ENCODE measurements around the gene PRDM8.

The PRDM8 gene

DNA sequence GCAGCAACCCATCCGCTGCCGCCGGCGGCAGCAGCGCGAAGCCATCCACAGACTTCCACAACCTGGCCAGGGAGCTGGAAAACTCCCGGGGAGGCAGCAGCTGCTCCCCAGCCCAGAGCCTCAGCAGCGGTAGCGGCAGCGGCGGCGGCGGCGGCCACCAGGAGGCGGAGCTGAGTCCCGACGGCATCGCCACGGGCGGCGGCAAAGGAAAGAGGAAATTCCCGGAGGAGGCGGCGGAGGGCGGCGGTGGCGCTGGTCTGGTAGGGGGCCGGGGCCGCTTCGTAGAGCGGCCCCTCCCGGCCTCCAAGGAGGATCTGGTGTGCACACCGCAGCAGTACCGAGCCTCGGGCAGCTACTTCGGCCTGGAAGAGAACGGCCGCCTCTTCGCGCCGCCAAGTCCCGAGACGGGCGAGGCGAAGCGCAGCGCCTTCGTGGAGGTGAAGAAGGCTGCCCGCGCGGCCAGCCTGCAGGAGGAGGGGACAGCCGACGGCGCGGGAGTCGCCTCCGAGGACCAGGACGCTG lies 4.9 kb downstream of the PRDM8 start:
- peak; percentile 85 for DNase-seq (ENCODE audit: low read depth)

DNA sequence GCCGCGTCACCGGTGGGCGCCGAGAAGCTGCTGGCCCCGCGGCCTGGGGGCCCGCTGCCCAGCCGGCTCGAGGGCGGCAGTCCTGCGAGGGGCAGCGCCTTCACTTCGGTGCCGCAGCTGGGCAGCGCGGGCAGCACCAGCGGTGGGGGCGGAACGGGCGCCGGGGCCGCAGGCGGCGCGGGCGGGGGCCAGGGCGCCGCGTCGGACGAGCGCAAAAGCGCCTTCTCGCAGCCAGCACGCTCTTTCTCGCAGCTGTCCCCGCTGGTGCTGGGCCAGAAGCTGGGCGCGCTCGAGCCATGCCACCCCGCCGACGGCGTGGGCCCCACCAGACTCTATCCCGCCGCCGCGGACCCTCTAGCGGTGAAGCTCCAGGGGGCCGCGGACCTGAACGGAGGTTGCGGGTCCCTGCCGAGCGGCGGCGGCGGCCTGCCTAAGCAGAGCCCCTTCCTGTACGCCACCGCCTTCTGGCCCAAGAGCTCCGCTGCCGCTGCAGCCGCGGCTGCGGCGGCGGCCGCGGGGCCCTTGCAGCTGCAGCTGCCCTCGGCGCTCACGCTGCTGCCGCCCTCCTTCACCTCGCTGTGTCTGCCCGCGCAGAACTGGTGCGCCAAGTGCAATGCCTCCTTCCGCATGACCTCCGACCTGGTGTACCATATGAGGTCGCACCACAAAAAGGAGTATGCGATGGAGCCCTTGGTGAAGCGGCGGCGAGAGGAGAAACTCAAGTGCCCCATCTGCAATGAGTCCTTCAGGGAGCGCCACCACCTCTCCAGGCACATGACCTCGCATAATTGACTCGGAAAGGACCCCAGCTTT lies 5.6 kb downstream of the PRDM8 start:
- peak; percentile 54 for DNase-seq (ENCODE audit: low read depth)

DNA sequence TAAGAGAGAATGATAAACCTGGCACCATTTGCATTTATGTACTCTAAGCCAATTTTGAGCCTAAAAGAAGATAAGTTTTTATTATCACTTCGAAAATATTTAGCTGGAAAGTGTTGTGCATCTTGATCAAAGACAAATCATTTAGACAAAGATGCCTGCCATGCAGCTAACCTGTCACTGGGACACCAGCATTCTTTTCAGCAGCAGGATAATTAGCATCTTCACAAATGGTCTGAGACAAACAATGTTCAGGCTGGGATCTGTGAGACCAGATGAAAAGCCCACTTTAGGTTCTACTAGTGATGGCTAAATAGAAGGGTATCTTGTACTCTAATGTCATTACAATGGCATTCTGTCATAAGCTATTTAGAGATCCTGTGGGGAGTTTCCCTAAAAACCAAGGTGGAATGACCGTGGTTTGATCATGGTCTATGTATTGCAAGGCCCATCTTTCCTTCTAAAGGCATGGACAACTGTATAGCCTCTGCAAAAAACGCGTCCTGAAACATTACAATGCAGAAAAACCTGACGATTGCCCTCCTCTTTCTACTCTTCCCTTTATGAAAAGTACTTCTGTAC lies 7.2 kb downstream of the PRDM8 start:
- DNase-seq (ENCODE audit: low read depth): no peak

DNA sequence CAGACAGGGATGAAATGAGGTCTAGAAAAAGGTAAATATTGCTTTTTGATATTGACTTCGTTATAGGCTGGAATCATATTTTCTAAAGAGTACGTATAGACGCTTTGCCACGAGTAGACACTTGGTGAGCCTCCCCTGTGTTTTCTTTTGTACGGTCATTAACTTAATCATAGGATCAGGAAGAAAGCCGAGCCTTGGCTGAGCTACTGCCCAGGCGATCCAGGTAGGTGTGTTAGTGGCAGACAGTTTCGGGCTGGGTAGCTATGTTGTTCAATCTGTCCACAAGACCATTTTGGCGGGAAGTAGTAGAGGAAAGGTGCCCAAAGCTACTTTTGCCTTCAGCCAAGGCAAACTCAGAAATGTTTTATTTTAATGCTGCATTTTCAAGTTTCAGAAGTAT lies 8.8 kb downstream of the PRDM8 start:
- no peak for DNase-seq (ENCODE audit: low read depth)

DNA sequence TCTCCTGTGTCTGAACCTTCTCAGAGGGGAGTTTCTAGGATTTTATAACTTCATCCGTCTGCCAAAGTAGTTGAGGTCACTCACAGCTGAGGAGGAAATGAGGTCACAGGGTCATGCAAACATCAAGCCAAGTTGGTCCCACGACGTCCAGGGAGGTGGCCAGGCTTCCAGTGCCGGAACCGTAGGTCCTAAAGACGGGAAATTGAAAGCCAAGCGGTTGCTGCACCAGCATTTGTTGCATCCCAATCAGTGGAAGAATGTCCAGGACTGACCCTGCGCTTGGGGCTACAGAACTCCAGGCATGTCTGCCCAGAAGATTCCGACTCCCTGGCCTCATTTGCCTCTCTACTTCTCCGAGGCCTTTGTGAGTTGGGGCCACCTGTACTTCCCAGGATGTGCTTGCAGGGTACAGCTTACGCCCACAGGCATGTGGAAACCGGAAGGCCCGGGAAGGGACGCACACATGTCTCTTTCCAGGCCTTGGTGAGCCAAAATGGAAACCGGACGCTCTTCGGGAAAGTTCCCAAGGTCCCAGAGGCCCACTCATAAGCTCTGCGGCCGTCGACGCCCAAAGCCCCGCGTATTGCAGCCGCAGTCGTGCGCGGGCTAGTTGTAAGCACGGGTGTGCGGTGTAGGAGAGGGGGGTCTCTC lies 9.3 kb downstream of the PRDM8 start:
- no peak for DNase-seq (ENCODE audit: low read depth)

DNA sequence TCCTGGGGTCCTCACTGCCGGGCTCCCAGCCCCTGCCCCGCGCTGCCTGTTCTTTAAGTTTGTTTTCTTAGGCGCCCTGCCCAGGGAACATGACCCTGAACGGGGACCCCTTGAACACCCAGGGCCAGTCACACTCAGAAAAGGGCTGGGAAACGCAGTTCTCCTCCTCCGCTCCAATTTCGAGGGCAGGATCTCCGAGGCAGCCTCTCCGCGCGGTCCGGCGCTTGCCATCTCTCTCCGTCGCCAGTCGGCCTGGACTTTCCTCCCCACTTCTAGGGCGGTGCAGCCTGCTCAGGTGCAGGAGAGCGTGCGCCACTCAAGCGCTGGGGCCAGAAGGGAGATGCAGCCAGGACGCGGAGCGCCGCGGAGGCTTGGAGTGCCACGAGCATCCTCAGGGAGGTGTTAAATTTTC lies 9.9 kb downstream of the PRDM8 start:
- DNase-seq (ENCODE audit: low read depth): no peak

DNA sequence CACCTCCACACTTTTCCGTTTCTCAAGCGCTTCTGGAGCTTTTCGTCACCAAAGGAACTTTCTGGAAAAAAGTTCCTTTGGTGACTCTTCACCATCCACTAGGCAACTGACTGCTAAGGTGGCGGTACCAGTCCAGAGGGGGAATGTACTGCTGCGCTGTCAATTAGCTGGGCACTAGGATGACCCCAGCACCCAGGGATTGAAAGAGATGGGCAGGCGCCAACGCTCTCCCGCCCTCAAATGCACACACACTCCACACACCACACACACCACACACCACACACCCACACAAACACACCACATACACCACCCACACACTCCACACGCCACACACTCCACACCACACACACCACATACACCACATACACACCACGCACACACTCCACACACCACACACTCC lies 10.4 kb downstream of the PRDM8 start:
- DNase-seq (ENCODE audit: low read depth): no peak

DNA sequence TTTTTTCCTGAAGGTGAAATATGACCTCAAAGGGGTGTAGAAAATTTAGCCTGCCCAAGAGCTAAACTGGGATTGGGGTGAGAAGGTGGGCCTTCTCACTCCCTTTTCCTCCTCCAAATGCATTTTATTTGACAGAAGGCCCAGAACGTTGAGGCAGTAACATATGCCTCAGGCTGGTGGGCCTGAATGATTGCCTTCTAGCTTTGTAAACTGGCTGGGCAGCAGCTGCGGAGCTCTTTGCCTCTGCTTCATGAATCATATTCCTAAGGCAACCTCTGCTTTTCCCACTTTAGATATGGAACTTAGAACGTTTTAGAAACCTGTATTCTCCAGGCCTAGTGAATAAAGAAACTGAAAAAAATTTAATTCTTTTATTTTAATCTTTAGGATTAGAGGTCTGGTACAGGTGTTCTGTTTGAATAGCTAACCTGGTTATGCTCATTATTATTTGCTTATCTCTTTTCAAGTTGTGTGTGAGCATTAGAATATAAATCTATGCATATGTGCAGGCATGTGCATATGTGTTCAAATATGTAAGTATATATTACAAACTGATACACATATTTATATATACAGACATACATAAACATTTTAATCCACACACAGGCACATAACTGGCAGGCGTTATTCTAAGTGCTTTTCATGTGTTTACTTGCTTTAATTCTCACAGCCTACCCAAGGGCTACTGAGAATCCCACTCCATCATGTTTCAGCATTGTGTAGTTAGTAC lies 11.5 kb downstream of the PRDM8 start:
- DNase-seq (ENCODE audit: low read depth): no peak

DNA sequence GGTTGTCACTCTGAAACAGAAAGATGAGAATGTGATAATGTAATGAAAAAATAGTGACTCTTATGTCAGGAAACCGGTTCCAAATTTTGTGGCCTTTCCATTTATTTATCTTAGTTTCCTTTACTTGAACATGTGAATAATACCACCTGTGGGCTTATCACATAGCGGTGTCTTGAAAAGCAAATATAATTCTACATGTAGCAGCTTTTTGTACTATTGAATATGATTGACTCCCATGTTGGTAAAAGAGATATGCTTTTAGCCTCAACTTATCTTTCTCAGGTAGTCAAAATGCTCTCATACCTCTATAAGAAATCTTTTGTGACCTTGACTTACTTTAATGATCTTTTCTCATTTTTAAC lies 12.0 kb downstream of the PRDM8 start:
- no peak for DNase-seq (ENCODE audit: low read depth)

DNA sequence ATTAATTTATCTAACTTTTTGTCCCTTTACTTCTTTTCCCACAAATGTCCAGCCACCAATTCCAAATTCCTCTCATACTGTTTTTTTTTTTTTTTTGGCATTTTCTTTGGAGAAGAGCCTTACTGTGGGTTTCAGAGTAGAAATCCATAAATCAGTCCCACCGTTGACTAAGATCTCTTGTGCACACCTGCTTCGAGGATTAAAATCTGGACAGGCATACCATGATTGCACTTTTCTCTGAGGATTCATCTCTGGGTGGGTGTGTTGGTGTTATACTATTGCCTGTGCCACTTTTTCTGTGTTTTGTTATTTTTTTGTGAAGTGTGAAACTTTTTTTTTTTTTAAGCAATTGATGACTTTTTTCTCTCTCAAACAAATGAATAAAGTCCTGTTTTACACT lies 13.2 kb downstream of the PRDM8 start:
- DNase-seq (ENCODE audit: low read depth): no peak

DNA sequence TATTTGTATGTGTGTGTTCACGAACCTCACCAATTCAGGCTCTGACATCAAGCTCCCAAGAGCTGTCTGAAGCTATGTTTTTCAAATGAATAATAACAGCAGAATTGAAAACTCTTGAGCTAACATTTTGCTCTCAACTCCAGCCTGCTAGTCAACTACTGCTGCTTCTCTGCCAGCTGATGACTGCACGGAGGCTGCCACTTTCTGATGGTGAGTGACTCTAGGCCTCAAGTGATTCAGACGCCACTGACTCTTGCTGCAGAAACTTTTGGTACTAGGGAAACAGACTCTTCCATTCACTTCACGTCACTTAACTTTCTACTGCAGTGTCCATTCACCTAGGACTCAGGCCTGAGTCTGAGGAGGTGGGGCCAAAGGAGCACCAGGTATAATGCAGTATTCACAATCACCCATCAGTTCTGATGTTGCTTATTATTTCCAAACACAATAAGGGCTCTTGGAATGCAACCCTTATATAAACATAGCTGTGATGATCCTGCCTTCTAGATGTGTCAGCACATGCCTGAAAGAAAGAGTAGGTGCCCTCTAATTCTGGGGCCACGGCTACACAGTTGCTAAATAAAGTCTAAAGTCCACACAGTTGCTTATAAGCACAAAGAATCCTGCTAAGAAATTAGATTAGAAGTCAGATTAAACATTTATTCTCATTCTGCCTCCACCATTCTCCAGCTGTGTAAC lies 16.0 kb downstream of the PRDM8 start:
- DNase-seq (ENCODE audit: low read depth): peak; percentile 76

DNA sequence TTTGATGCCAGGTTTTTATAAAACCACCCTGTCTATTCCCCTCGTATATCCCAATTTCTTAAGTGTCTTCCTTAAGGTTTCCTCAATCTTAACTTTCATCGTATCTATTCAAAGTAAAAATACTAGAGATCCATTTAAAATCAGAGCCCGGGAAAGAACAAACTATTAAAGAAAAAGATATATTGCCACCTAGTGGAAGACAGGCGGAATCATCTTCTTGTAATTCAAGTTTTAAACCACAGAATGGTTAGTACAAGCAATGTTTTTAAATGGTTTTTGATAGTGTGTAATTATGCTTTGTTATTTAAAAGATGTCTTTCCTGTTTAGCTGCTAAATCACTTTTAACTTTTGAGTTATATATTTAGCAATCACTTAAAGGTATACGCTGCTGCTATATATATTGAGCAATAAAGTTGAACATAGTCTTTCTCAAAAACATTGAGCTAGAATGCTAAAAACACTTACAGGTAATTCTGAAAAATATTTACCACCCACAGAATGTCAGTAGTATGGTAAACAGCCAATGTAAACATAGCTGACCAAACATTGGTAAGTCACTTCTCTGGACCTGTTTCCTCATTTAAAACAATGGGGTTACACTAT lies 18.2 kb downstream of the PRDM8 start:
- DNase-seq (ENCODE audit: low read depth): peak; percentile 54

DNA sequence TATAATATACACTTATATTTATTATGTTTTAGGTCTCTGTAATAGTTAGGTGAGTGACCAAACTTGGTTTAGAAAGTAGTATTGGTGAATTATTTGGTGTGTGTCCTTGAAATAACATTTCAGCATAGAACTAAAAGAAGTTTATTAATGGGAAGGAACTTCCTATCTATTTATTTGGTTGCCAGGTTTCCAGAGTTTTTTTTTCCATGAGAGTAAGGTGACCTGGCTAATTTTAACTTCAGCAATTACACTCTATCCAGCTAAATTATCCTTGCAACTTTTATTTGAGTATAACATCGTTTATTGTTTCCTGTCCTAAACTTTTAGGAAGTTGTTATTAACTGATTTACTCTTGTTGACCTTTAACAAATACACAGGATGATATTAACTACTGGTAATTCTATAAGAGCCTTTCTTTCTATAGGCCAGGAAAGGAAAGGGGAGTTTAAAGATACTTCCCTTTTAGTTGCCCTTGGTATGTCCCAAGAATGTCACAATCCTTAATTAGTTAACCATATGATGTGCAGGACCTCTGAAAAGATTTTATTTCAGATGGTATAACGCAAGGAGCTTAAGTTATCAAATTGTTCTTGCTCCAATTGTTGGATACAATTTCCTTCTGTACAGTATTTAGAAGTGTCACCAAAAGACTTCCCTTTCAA lies 18.9 kb downstream of the PRDM8 start:
- DNase-seq (ENCODE audit: low read depth): no peak

DNA sequence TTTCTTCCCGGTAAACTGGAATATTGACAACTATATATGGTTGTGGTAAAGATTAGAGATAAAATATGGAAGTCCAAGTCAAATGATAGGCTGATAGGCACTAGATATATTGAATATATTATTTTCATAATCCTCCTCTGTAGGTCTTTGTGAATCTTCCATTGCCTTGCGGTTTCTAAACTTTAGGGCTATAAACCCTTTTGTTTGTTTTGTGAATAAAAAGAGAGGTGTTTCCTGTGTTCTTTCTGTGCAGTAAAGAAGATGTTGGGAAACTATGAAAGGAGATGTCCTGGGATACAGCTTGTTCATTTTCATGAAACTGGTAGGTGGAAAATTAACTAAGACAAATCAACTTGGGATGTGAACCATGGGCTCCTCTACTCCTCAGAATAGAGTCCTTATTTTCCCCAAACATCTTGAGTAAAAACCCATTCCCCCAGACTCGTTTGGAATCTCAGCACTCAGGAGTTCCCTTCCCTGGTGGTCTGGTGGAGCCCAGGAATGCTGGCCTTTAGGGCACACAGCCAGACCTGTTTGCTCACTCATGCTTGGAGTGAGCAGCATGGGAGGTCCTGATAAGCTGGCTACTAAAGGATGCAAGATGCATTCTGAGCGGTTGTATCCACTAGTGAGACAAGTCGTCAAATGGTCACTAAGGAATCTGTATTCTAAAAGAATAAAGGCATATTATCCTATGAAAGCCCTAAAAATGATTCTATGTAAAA lies 22.2 kb downstream of the PRDM8 start:
- DNase-seq (ENCODE audit: low read depth): peak; percentile 61

DNA sequence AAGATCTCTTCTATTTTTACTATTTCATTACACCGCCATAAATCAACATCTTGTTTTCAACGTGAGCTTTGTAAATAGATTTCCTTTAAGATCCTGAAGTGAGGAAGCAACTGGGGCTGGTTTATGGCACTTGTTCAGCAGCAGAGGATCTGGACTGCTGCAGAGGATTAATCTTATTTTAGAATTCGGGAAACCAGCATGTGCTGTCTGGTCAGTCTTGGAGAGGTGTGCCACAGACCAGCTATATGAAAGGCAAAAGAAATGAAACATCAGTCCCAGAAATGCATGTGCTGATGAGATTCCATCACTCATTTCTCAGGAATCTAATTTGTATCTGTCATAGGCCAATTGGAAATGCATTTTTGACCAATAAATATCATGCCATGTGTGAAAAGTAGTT lies 23.4 kb downstream of the PRDM8 start:
- no peak for DNase-seq (ENCODE audit: low read depth)

DNA sequence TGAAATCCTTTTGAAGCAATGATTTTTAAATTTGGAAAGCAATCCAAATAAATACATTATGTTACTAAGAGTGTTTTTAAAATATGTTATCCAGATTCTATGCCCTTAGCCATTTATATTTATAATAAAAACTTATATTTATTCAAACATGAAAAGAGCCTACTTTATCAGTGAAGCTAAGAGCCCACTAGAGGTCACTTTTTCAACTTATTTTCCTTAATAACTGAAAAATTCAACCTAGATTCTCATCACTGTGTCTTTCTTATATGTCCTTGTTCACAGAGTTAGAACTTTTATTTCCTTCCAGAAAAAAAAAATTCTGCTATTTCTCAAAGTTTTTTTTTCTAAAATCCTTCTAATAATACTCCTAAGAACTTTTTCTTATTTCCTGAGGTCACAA lies 23.9 kb downstream of the PRDM8 start:
- peak; percentile 61 for DNase-seq (ENCODE audit: low read depth)

DNA sequence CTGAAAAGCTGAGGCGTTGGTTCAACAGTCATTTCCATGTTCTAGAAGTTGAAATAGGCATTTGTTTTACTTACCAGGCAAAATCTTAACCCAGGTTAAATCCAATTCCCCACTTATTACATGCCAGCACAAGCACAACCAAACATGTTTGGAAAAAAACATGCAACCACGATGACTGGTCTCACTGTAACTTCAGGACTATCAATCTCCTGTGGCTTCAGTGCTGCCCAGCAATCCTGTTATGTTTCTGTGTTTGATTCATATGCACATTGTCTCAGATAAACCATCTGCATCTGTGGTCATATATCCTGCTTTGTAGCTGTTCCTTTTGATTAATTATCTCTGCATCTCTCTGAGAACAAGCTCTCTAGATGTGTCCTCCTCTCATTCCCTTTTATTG lies 28.3 kb downstream of the PRDM8 start:
- peak; percentile 48 for DNase-seq (ENCODE audit: low read depth)

DNA sequence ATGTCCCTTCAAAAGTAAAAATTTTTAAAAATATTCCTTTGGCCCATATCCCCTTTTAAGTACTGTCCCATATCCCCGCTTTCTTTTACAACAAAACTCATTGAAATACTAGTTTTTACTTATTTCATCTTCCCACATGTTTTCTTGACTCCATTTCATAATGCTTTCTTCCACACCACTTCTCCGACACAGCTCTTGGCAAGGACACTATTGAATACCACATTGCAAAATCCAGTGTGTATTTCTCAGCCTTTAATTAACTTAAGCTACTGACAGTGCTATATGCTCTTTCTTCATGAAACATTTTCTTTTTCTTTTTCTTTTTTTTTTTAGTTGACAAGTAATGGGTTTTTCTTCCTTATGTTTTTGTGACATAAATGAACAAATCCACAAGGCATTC lies 28.8 kb downstream of the PRDM8 start:
- DNase-seq (ENCODE audit: low read depth): peak; percentile 26

DNA sequence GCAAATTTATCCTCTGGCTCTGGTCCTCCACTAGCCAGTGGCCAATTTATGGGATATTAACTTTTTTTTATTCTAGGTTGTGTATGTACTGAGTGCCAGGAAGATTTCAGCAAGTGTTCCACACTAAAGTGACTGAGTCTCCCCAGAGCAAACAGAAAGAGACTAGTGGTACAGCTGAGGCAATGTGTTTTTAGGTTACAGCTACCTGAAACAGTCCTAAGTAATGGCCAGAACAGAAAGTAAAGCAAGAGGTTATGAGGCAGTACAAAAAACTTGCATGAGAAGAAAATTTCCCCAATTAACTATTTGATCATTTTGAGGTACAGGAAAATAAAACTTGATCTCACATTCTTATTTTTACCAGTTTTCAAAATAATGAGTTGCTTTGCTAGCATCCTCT lies 31.2 kb downstream of the PRDM8 start:
- no peak for DNase-seq (ENCODE audit: low read depth)

DNA sequence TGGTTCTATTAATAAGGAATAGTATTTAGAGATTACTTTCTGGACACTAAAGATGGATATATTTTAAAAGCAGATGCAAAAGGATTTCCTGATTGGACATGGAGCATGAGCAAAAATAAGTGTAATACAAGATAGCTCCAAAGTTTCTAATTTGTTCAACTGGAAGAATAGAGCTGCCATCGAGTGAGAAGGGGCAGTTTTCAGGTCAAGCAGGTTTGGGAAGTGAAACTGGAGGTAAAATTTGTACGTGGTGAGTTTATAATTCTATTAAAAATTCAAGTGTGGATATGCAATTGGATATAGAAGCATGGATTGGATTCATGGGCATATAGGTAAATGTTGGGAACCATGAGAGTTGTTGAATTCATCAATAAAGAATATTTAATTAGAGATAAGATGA lies 31.8 kb downstream of the PRDM8 start:
- no peak for DNase-seq (ENCODE audit: low read depth)

All from EH (cell line).